CD4-positive, alpha-beta T cell treated with Interleukin-4 for 1 hour (primary cell): ENCODE data around the gene DNAAF2.

Source experiments
- DNase-seq, 2 donors: peaks; one replicate each; pipeline ENCODE4 v3.0.0-alpha.2; 2020 to 2022

The DNAAF2 gene

GRCh38 chr14:49582113-49582977 lies 52.7 kb downstream of the DNAAF2 start:
- DNase-seq, result no peak

- no peak for DNase-seq
Observed at GRCh38 chr14:49581209-49582112, 53.6 kb downstream of the DNAAF2 start.

DNA sequence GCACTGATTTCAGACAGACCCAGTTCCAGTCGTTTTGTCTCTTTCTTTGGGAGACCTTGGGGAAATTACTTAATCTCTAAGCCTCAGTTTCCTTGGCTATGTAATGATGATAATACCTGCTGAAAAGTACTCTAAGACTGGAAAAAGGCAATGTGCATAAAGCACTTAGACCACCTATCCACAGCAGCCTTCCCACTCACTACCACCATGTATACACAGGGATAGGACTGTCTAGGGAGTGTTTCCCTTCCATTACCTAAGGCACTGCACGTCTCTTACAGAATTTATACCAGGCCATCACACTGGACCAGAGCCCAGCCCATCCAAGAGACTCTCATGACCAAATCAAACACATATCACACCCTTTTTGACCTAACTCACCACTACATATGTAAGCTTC lies 55.2 kb downstream of the DNAAF2 start:
- DNase-seq, result no peak

- DNase-seq, result no peak
Observed at GRCh38 chr14:49578141-49578540, 56.9 kb downstream of the DNAAF2 start.
